Keratinocyte (primary cell): ENCODE data around the gene KCTD1. TPM values are rescaled to one million over a fixed set of nuclear protein-coding genes. Genes with fewer than 3 reads are reported as not detected.

Experiments used
- DNase-seq: peaks from one replicate; pipeline ENCODE4 v3.0.0-alpha.2; 2011; ENCODE audit warnings: low read depth, missing footprints, low spot score
- FAIRE-seq: peaks from 2 replicates; lab custom pipeline; 2011; peaks lifted over from hg19 to GRCh38; lab: Jason Lieb, UNC
- H2AFZ ChIP-seq: 2 replicates; pipeline ENCODE4 v1.6.0; 2012; ENCODE audit warnings: low read length, control low read depth, inconsistent platforms; ENCODE audit not compliant: control insufficient read depth
- H3K27ac ChIP-seq: 2 replicates; pipeline ENCODE4 v1.5.1; 2011; ENCODE audit warnings: low read length; ENCODE audit not compliant: control insufficient read depth, insufficient read depth
- H3K27me3 ChIP-seq: 3 replicates; pipeline ENCODE4 v1.6.0; 2011; ENCODE audit warnings: low read length; ENCODE audit not compliant: control insufficient read depth, insufficient read depth; ENCODE audit errors: extremely low read depth
- H3K36me3 ChIP-seq, 2 experiments: 2 replicates in 1 of 2; 3 replicates in 1 of 2; pipeline ENCODE4 v1.5.1; 2011; ENCODE audit warnings: low read length in 2 of 2, mild to moderate bottlenecking in 1 of 2; ENCODE audit not compliant: control insufficient read depth in 2 of 2, insufficient read depth in 2 of 2; ENCODE audit errors: extremely low read depth in 1 of 2
- H3K4me1 ChIP-seq: 3 replicates; pipeline ENCODE4 v1.5.1; 2011; ENCODE audit warnings: low read length; ENCODE audit not compliant: control insufficient read depth, insufficient read depth; ENCODE audit errors: extremely low read depth
- H3K4me2 ChIP-seq: 3 replicates; pipeline ENCODE4 v1.6.0; 2011; ENCODE audit warnings: low read depth, low read length; ENCODE audit not compliant: control insufficient read depth, insufficient read depth; ENCODE audit errors: extremely low read depth
- H3K4me3 ChIP-seq, 3 experiments: fragments of 200-600 bp in 1 of 3; sonication (generic) in 1 of 3; 2 replicates in 2 of 3; 3 replicates in 1 of 3; pipeline ENCODE4 v1.5.1; 2011 to 2016; ENCODE audit warnings: low read length in 3 of 3, mild to moderate bottlenecking in 3 of 3, control low read depth in 2 of 3, inconsistent platforms in 1 of 3, low read depth in 1 of 3, mixed read lengths in 1 of 3, mixed run types in 1 of 3, moderate library complexity in 1 of 3; ENCODE audit not compliant: control insufficient read depth in 2 of 3, insufficient read depth in 2 of 3; ENCODE audit errors: extremely low read depth in 1 of 3
- H3K79me2 ChIP-seq: 2 replicates; pipeline ENCODE4 v1.6.0; 2012; ENCODE audit warnings: low read length; ENCODE audit not compliant: control insufficient read depth, insufficient read depth
- H3K9ac ChIP-seq: 3 replicates; pipeline ENCODE4 v1.6.0; 2011; ENCODE audit warnings: low read length; ENCODE audit not compliant: control insufficient read depth, insufficient read depth; ENCODE audit errors: extremely low read depth
- H3K9me1 ChIP-seq: 3 replicates; pipeline ENCODE4 v1.6.0; 2011; ENCODE audit warnings: low read length; ENCODE audit not compliant: control insufficient read depth, insufficient read depth; ENCODE audit errors: extremely low read depth
- H3K9me3 ChIP-seq: 2 replicates; pipeline ENCODE4 v1.5.1; 2012; ENCODE audit warnings: low read depth, low read length; ENCODE audit not compliant: control insufficient read depth
- H4K20me1 ChIP-seq: 3 replicates; pipeline ENCODE4 v1.6.0; 2011; ENCODE audit warnings: low read length; ENCODE audit not compliant: control insufficient read depth, insufficient read depth; ENCODE audit errors: extremely low read depth
- CTCF ChIP-seq, 3 experiments: IDR thresholded peaks in 1 of 3; conservative IDR thresholded peaks in 1 of 3; optimal IDR thresholded peaks in 1 of 3; 2 replicates in 2 of 3; 3 replicates in 1 of 3; pipeline versions ENCODE3 to v1.5.1; 2011; ENCODE audit warnings: low read length in 3 of 3, mild to moderate bottlenecking in 3 of 3, moderate library complexity in 2 of 3, control low read depth in 1 of 3, inconsistent platforms in 1 of 3; ENCODE audit not compliant: insufficient read depth in 2 of 3; ENCODE audit errors: extremely low read depth in 1 of 3
- EZH2 ChIP-seq: IDR thresholded peaks from one replicate; pipeline ENCODE4 v1.6.1; 2012; ENCODE audit warnings: inconsistent platforms, mild to moderate bottlenecking, low read length, moderate library complexity
- dilution Hi-C: fragments of 300-500 bp; cut with MboI; formaldehyde crosslinking; loops from one replicate; pipeline ENCODE4 v1.7.0; 2020; ENCODE audit warnings: low sequenced_read_pairs; ENCODE audit not compliant: extremely low pct_ligation_motif_present
- polyA plus RNA-seq, 5 experiments: library from polyadenylated mRNA; depleted of rRNA in 3 of 5; stranded (reverse) in 3 of 5; stranded (forward) in 1 of 5; unstranded in 1 of 5; fragments of >200 nt; gene quantifications; 1 replicate in 1 of 5; 2 replicates in 3 of 5; 3 replicates in 1 of 5; pipeline versions ENCODE4 v1.2.1 to v1.2.3, GENCODE V29; 2011 to 2012; ENCODE audit warnings: missing spikeins in 2 of 5, low read depth in 1 of 5, low replicate concordance in 1 of 5

The KCTD1 gene
- polyA plus RNA-seq, 1 donor (not counting 4 experiments of a cell fraction or from before 2014, with no cell fraction given), result 32.1 TPM

DNA sequence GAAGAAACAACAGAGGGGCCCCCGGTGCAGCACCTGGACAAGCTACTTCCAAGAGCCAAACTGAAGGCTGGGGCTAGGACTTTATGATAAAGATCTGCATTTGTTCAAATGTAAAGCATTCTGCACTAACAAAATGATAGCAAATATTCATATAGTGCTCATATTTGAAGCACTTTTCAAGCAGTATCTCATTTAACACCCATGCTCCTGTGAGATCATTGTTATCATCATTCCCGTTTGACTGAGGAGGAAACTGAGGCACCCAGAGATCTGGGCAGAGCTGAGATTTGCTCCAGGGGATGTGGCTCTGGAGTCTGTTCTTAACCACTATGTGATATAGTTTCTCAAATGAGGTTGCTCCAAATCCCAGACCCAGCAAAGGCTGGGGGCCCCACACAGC lies 9.8 kb downstream of the KCTD1 start:
- Histone ChIP-seq H3K9ac (no peak overlapping the region), H3K9me3 (no peaks in the 10 kb centered on the region), H3K36me3 (peaks cover 2 to 12% of the 10 kb centered on the region in 2 experiments), H3K79me2 (peaks cover 63% of the 10 kb centered on the region), H3K4me1 (peaks cover 65% of the 10 kb centered on the region), H2AFZ (no peak overlapping the region), H3K4me2 (no peak overlapping the region), H3K4me3 (no peak overlapping the region), H3K27me3 (no peaks in the 10 kb centered on the region), H4K20me1 (no peaks in the 10 kb centered on the region), H3K27ac (no peak overlapping the region), H3K9me1 (no peaks in the 10 kb centered on the region)
- dilution Hi-C loops, result no loop called here
- no peak for FAIRE-seq
- DNase-seq, result no peak
- TF ChIP-seq EZH2, result no peak
- TF ChIP-seq CTCF (optimal IDR thresholded peaks at IDR 0.05 in 1 of 3, IDR thresholded peaks at IDR 0.05 in 1 of 3, conservative IDR thresholded peaks at IDR 0.05 in 1 of 3; ENCODE audit: extremely low read depth in 1 of 3, insufficient read depth in 2 of 3, low read length in 3 of 3), result no peak

- no peak for DNase-seq
- peak overlapping the region; percentile 23 for H3K4me2 ChIP-seq
- H3K4me1 ChIP-seq, result peaks cover 64% of the 10 kb centered on the region
- H3K27me3 ChIP-seq, result no peaks in the 10 kb centered on the region
- H4K20me1 ChIP-seq, result no peaks in the 10 kb centered on the region
- H3K27ac ChIP-seq, result peak overlapping the region; percentile 68
- no peaks in the 10 kb centered on the region for H3K9me3 ChIP-seq
- H3K9ac ChIP-seq, result no peak overlapping the region
- peaks cover 51% of the 10 kb centered on the region for H3K79me2 ChIP-seq
- peak; percentile 51 for FAIRE-seq
- H3K4me3 ChIP-seq, result no peak overlapping the region
- dilution Hi-C loops, result no loop called here
- H3K36me3 ChIP-seq, result peaks cover 2 to 9% of the 10 kb centered on the region in 2 experiments
- H2AFZ ChIP-seq, result no peak overlapping the region
- TF ChIP-seq CTCF (optimal IDR thresholded peaks at IDR 0.05 in 1 of 3, IDR thresholded peaks at IDR 0.05 in 1 of 3, conservative IDR thresholded peaks at IDR 0.05 in 1 of 3; ENCODE audit: extremely low read depth in 1 of 3, insufficient read depth in 2 of 3, low read length in 3 of 3) (no peak), EZH2 (no peak)
- H3K9me1 ChIP-seq, result no peaks in the 10 kb centered on the region
Observed at GRCh38 chr18:26536664-26537063, 11.7 kb downstream of the KCTD1 start.
